T-helper 1 cell treated with Interleukin-12 subunit alpha and Interleukin-12 subunit beta and Interleukin-4 antibody, amounts not matched to agents 30 μg/mL and 1 μg/mL, for 36 hours (primary cell): ENCODE data around the gene IL23A.

Source experiments
- H3K27ac Mint-ChIP-seq: one replicate; pipeline ENCODE4 v1.8.0; 2021; ENCODE audit warnings: mild to moderate bottlenecking, mixed read lengths
- H3K27me3 Mint-ChIP-seq: one replicate; pipeline ENCODE4 v1.8.0; 2021; ENCODE audit warnings: low read depth, mixed read lengths
- H3K36me3 Mint-ChIP-seq: one replicate; pipeline ENCODE4 v1.8.0; 2021; ENCODE audit warnings: low read depth, mixed read lengths
- H3K4me1 Mint-ChIP-seq: one replicate; pipeline ENCODE4 v1.8.0; 2021; ENCODE audit warnings: low read depth, mixed read lengths
- H3K4me3 Mint-ChIP-seq: one replicate; pipeline ENCODE4 v1.8.0; 2021; ENCODE audit warnings: mild to moderate bottlenecking, moderate library complexity, mixed read lengths
- H3K9me3 Mint-ChIP-seq: one replicate; pipeline ENCODE4 v1.8.0; 2021; ENCODE audit warnings: mixed read lengths

The IL23A gene, protein sequence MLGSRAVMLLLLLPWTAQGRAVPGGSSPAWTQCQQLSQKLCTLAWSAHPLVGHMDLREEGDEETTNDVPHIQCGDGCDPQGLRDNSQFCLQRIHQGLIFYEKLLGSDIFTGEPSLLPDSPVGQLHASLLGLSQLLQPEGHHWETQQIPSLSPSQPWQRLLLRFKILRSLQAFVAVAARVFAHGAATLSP

DNA sequence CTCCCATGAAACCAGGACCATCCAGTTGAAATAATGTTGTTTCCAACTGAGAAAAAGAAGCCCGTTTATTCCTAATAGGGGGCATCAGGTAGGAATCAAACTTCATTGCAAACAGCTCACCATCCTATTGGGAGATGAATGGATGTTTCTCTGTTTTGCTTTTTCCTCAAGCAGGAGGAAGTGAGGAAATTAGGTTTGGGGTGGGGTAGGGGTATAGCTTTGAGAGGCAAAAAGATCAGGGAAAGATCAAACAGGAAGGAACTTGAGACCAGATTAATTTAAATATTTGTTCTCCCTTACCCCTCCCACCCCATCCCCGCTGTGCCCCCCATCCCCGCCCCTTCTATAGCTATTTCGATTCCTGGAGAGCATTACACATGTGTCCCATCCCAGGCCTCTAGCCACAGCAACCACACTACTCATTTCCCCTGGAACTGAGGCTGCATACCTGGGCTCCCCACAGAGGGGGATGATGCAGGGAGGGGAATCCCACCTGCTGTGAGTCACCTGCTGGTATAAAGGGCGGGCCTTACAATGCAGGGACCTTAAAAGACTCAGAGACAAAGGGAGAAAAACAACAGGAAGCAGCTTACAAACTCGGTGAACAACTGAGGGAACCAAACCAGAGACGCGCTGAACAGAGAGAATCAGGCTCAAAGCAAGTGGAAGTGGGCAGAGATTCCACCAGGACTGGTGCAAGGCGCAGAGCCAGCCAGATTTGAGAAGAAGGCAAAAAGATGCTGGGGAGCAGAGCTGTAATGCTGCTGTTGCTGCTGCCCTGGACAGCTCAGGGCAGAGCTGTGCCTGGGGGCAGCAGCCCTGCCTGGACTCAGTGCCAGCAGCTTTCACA is at the start of gene IL23A:
Gene IL23A (plus strand): TSS at position 577 of the 850 bp plus-strand sequence. CDS start 161 bp downstream, at position 738.
- no peaks in the 10 kb centered on the region for H3K27me3 Mint-ChIP-seq
- peaks cover 22% of the 10 kb centered on the region for H3K36me3 Mint-ChIP-seq
- H3K4me3 Mint-ChIP-seq = peak within 1 kb of the TSS; percentile 96
- peaks cover 40% of the 10 kb centered on the region for H3K4me1 Mint-ChIP-seq
- peak within 1 kb of the TSS; percentile 98 for H3K27ac Mint-ChIP-seq
- no peaks in the 10 kb centered on the region for H3K9me3 Mint-ChIP-seq

DNA sequence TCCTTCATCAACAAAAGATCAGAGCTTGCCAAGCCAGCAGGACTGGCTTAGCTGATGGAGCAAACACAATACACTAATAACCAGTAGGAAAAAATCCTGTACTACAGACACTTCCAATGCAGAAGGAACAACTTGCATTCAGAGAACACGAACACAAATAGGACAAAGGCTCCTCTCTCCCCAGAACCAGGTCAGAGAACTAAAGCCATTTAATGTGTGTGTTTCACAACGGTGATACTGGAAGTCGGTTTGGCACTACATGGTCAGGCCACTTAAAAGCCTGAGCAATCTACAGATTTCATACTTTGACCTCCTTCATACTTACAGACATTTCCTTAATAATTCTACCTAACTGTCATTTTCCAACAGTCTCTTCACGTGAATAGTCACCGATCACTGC is 44.9 kb upstream of the IL23A start:
- H3K27ac Mint-ChIP-seq = no peak overlapping the region
- H3K9me3 Mint-ChIP-seq = no peaks in the 10 kb centered on the region
- peaks cover 21% of the 10 kb centered on the region for H3K36me3 Mint-ChIP-seq
- H3K27me3 Mint-ChIP-seq = no peaks in the 10 kb centered on the region
- no peak overlapping the region for H3K4me3 Mint-ChIP-seq
- H3K4me1 Mint-ChIP-seq = peaks cover 27% of the 10 kb centered on the region

DNA sequence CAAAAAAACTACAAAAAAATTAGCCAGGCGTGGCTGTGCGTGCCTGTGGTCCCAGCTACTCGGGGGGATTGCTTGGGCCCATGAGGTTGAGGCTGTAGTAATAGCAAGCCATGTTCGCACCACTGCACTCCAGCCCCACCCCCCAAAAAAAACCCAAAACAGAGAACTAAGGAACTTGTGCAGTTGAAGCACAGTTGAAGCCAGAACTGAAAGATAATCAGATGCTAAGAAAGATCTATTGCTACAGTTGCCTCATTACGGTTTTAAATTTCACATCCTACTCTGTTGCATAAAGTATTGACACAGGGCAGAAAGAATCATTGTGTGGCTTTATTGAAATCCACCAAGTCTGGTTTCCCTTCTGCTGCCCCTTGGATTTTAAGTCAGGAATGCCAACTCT is 42.4 kb upstream of the IL23A start:
- Mint-ChIP-seq H3K4me3 (no peak overlapping the region), H3K27ac (peak overlapping the region; percentile 10), H3K27me3 (no peaks in the 10 kb centered on the region), H3K4me1 (peaks cover 33% of the 10 kb centered on the region), H3K9me3 (no peaks in the 10 kb centered on the region), H3K36me3 (peaks cover 13% of the 10 kb centered on the region)

DNA sequence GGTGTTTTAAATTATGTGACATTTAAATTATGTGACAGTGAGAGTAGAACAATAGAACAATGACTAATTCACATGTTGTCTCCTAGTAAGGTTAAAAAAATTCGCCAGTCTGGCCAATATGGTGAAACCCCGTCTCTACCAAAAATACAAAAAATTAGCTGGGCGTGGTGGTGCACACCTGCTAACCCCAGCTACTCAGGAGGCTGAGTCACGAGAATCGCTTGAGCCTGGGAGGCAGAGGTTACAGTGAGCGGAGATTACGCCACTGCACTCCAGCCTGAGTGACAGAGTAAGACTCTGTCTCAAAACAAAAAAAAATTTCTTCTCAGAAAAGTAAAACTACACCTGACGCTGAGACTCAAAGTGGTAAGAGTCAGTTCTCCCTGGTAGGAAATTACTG is 41.3 kb upstream of the IL23A start:
- Mint-ChIP-seq H3K4me3 (peak overlapping the region; percentile 21), H3K4me1 (peaks cover 37% of the 10 kb centered on the region), H3K36me3 (peaks cover 15% of the 10 kb centered on the region), H3K27me3 (no peaks in the 10 kb centered on the region), H3K27ac (no peak overlapping the region), H3K9me3 (no peaks in the 10 kb centered on the region)

DNA sequence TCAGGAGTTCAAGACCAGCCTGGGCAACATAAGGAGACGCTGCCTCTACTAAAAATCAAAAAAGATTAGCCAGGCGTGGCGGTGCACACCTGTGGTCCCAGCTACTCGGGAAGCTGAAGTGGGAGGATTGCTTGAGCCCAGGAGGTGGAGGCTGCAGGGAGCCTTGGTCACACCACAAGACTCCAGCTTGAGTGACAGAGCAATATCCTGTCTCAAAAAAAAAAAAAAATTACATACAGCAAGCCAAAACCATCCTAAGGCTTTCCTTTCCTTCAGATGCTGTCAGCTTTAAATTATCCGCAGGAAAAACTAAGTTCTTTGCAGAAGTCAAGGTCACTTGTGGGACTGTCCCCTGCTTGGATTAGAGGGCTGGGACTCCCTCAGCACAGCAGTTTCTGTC is 39.9 kb upstream of the IL23A start:
- Mint-ChIP-seq H3K4me3 (peak overlapping the region; percentile 96), H3K4me1 (peaks cover 36% of the 10 kb centered on the region), H3K36me3 (peaks cover 16% of the 10 kb centered on the region), H3K27me3 (no peaks in the 10 kb centered on the region), H3K27ac (peak overlapping the region; percentile 91), H3K9me3 (no peaks in the 10 kb centered on the region)

DNA sequence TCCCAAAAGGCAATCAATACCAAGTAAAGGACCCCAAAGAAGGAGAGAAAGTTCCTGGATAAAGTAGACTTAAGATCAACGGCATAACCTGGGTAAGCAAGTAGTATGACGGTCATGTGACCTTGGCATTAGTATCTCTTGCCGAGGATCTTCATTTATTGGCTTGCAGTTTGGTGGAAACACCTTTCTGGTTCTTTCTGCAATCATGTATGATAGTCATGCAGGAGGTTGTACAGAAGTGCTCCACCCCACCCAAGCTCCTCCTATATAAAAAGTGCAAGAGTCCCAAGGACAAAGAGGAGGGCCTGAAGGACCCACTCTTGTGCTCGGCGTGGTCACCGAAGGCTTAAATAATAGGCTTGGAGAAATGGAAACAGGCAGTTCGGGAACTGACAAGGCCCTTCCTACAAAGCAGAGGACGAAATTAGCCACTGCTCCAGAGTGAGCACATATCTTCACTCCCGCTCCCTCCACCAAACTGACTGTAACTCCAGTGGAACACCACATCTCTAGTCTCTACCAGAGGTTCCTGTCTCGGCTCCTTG is 39.3 kb upstream of the IL23A start:
- Mint-ChIP-seq H3K36me3 (peaks cover 13% of the 10 kb centered on the region), H3K9me3 (no peaks in the 10 kb centered on the region), H3K27me3 (no peaks in the 10 kb centered on the region), H3K27ac (peak overlapping the region; percentile 91), H3K4me1 (peaks cover 36% of the 10 kb centered on the region), H3K4me3 (peak overlapping the region; percentile 96)

DNA sequence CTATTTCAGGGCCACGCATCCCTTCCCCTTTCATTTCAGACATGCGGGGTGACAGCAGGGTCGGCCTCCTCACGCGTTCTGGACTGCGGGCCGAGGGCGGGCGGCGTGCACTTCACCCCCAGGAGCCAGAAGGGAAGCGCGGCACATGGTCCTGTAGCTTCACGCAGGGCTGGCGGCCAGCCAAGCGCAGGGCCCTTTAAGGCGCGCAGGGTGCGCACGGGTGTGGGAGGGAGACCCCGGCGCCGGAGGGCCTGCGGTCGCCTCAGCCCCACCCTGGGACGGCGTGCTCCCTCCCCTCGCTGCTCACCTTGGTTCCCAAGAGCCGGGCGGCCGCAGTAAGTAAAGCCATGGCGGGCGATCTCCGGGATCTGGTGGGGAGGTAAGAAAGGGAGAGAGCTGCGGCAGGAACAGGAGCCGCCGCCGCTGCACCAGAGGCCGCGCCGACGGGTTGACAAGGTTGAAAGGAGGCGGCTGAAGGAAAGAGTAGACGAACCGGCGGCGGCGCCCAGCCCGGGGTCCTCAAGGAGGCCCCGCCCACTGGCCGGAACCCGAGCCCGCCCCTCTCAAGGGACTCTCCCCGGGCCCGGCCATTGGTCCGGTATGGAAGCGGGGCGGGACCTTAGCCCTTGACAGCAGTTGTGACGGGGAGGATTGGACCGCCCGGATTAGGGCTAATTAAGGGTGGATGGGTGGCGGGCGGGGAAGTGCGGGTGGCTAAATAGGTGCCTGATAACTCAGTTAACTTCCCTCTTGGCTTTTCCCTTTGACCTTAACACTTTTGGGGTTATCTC is 38.6 kb upstream of the IL23A start, which contains the start of gene CS:
Gene CS (minus strand): TSS at position 478 of the 791 bp plus-strand sequence. CDS start 129 bp downstream, at position 349.
- peak within 1 kb of the TSS; percentile 96 for H3K4me3 Mint-ChIP-seq
- peaks cover 15% of the 10 kb centered on the region for H3K36me3 Mint-ChIP-seq
- H3K27ac Mint-ChIP-seq = peak within 1 kb of the TSS; percentile 91
- H3K27me3 Mint-ChIP-seq = no peaks in the 10 kb centered on the region
- H3K4me1 Mint-ChIP-seq = peaks cover 36% of the 10 kb centered on the region
- H3K9me3 Mint-ChIP-seq = no peaks in the 10 kb centered on the region

DNA sequence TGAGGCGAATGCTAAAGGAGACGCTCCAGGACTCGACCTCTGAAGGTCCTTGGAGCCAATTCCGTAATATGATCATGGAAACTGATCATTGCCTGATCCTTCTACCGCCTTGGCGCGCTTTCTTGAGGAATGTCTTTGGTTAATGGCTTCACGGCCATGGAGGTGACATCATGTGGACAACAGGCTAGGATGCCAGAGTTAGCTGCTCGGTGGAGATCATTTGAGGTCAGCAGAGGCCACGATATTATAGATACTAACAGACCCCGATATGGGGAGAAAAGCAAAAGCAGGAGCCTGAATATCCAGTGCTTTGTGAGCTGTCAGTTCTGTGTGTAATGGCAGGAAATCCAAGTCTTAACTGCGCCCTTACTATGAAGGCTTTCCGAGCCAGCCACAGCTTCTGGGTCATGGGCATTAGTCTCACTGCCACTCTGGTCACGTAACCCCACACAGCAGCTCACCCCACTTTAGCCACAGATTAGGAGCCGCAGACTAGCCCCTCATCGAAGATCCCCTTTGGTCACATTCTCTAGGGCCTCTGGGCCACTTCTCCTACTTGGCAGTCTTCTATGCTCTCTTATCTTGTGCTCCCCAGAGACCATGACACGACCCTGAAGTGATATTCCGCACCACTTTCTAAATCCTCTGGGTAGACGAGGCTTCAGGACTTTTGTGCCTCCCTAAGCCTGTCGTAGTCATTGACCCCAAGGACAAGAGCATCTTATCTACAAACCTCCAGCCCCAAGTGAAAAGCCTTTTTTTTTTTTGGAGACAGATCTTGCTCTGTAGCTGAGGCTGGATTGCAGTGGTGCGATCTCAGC is 37.8 kb upstream of the IL23A start:
- no peaks in the 10 kb centered on the region for H3K9me3 Mint-ChIP-seq
- peaks cover 17% of the 10 kb centered on the region for H3K36me3 Mint-ChIP-seq
- peak overlapping the region; percentile 96 for H3K4me3 Mint-ChIP-seq
- H3K27ac Mint-ChIP-seq = peak overlapping the region; percentile 91
- H3K4me1 Mint-ChIP-seq = peaks cover 36% of the 10 kb centered on the region
- no peaks in the 10 kb centered on the region for H3K27me3 Mint-ChIP-seq

DNA sequence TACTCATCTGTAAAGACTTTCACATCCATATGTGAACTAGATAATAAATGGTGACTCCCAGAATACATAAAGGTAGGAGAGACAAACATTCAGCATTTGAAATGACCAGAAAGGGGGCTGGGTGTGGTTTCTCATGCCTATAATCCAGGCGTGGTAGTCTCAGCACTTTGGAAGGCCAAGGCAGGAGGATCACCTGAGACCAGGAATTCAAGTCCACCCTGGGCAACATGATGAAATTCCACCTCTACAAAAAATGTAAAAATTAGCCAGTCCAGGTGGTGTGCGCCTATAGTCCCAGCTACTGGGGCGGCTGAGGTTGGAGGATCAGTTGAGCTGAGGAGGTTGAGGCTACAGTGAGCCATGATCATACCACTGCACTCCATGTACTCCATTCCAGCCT is 34.4 kb upstream of the IL23A start:
- Mint-ChIP-seq H3K4me1 (peaks cover 19% of the 10 kb centered on the region), H3K4me3 (no peak overlapping the region), H3K27ac (no peak overlapping the region), H3K27me3 (no peaks in the 10 kb centered on the region), H3K9me3 (no peaks in the 10 kb centered on the region), H3K36me3 (peaks cover 10% of the 10 kb centered on the region)

DNA sequence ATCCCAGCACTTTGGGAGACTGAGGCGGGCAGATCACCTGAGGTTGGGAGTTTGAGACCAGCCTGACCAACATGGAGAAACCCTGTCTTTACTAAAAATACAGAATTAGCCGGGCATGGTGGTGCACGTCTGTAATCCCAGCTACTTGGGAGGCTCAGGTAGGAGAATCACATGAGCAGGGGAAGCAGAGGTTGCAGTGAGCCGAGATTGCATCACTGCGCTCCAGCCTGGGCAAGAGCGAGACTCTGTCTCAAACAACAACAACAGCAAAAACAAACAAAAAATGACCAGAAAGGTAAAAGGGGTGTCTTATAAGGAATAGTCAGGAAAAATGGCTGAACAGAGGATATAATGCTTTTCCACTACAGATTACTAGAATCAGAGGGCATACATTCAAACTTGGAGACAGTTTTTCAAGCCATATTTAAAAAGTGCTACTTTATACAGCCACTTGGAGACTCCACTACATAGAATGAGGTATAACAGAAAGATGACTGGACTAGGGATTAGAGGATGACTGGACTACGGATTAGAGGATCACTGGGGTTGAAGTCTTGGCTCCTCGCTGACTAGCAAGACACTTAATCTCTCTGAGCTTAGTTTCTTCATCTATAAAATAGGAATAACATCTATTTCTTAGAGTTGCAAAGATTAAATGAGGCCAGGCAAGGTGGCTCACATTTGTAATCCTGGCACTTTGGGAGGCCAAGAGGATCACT is 33.7 kb upstream of the IL23A start:
- Mint-ChIP-seq H3K9me3 (no peaks in the 10 kb centered on the region), H3K27me3 (no peaks in the 10 kb centered on the region), H3K27ac (no peak overlapping the region), H3K4me1 (peaks cover 19% of the 10 kb centered on the region), H3K4me3 (no peak overlapping the region), H3K36me3 (peaks cover 14% of the 10 kb centered on the region)

DNA sequence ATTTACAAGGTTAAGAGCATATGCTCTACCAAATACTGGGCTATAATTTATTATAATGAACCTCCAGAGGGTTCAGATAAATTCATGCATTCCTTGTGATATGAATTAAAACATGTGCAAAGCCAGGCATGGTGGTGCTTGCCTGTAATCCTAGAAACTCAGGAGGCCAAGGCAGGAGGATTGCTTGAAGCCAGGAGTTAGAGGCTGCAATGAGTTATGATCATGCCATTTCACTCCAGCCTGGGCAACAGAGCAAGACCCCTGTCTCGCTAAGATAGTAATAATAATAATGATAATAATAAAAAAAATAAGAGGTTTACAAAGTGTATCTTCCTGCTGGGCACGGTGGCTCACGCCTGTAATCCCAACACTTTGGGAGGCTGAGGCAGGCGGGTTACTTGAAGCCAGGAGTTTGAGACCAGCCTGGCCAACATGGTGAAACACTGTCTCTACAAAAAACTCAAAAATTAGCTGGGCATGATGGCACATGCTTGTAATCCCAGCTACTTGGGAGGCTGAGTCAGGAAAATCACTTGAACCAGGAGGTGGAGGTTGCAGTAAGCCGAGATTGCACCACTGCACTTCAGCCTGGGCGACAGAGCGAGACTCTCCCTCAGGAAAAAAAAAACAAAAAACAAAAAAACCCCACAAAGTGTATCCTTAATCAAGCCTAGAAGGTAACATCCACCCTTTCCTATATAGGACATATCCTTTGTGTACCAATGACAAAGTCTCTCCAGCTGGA is 31.3 kb upstream of the IL23A start:
- H3K4me3 Mint-ChIP-seq = no peak overlapping the region
- no peaks in the 10 kb centered on the region for H3K27me3 Mint-ChIP-seq
- H3K36me3 Mint-ChIP-seq = peaks cover 19% of the 10 kb centered on the region
- no peaks in the 10 kb centered on the region for H3K9me3 Mint-ChIP-seq
- H3K27ac Mint-ChIP-seq = no peak overlapping the region
- H3K4me1 Mint-ChIP-seq = peaks cover 3% of the 10 kb centered on the region

DNA sequence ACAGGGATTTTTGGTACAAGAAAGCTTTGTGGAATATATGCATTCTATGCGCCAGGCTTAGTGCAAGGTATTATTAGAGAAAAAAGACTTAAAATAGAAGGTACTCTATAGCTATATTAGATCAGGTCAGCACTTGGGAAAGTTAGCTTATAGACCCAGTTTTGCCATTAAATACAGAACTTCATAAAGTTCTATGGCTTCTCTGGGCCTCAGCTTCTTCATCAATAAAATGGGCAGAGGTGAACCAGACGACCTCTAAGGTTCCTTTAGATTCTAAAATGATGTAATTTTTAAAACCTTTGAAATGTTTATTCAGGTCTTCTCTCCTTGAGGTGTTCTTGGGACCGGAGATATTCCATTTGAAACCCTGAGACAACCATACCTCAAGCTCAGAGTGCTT is 30.0 kb upstream of the IL23A start:
- H3K9me3 Mint-ChIP-seq = no peaks in the 10 kb centered on the region
- no peaks in the 10 kb centered on the region for H3K27me3 Mint-ChIP-seq
- H3K4me3 Mint-ChIP-seq = no peak overlapping the region
- peaks cover 19% of the 10 kb centered on the region for H3K36me3 Mint-ChIP-seq
- no peak overlapping the region for H3K27ac Mint-ChIP-seq
- H3K4me1 Mint-ChIP-seq = peaks cover 3% of the 10 kb centered on the region

DNA sequence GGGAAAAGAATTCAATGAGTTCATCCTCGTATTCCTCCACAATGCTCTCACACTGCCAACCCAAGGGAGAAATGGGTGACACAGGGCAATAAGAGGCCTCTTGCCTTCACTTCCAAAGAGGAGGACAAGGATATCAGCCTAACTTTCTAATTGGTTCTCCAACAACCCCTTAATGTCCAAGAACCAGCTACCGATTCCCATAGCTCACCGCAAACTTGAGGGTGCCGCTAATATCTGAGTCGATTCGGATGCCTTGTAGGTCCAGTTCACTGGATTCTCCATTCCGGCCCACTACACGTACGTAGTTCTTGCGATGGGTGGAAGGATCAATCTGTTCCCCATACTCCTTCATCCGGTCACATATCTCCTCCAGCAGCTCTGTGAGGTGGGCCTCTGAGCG is 27.7 kb upstream of the IL23A start:
- no peak overlapping the region for H3K4me3 Mint-ChIP-seq
- H3K9me3 Mint-ChIP-seq = no peaks in the 10 kb centered on the region
- H3K4me1 Mint-ChIP-seq = peaks cover 10% of the 10 kb centered on the region
- H3K27me3 Mint-ChIP-seq = no peaks in the 10 kb centered on the region
- H3K36me3 Mint-ChIP-seq = peaks cover 19% of the 10 kb centered on the region
- no peak overlapping the region for H3K27ac Mint-ChIP-seq
